OCI-LY3 (cell line): ENCODE measurements around the gene TCERG1L.

Experiments
- H2AFZ ChIP-seq: fragments of 200-600, 300-600 bp; shearing (Covaris generic); 2 replicates; pipeline ENCODE4 v1.6.0; 2014; ENCODE audit warnings: antibody characterized with exemption, low read depth, low read length
- H3K27ac ChIP-seq: fragments of 200-600, 300-600 bp; sonication (generic); 2 replicates; pipeline ENCODE4 v1.5.1; 2014; ENCODE audit warnings: mild to moderate bottlenecking, low read length, moderate library complexity, mixed read lengths
- H3K27me3 ChIP-seq: fragments of 200-600, 300-600 bp; sonication (generic); 2 replicates; pipeline ENCODE4 v1.6.1; 2014; ENCODE audit warnings: low read depth, low read length, mixed read lengths
- H3K36me3 ChIP-seq: fragments of 200-600, 300-600 bp; sonication (generic); replicated peaks from 2 replicates; pipeline ENCODE3; 2014; ENCODE audit warnings: low read depth, low read length, mixed read lengths
- H3K4me1 ChIP-seq: fragments of 300-600, 200-600 bp; sonication (generic); 2 replicates; pipeline ENCODE4 v1.6.1; 2014; ENCODE audit warnings: low read length, mixed read lengths
- H3K4me2 ChIP-seq: fragments of 200-600, 300-600 bp; sonication (generic); 2 replicates; pipeline ENCODE4 v1.6.1; 2014; ENCODE audit warnings: low read length, mixed read lengths
- H3K4me3 ChIP-seq: fragments of 300-600, 200-600 bp; sonication (generic); 2 replicates; pipeline ENCODE4 v1.5.1; 2014; ENCODE audit warnings: antibody characterized with exemption, mild to moderate bottlenecking, low read length, moderate library complexity
- H3K79me2 ChIP-seq: fragments of 300-600, 200-600 bp; shearing (Covaris generic); 2 replicates; pipeline ENCODE4 v1.6.1; 2014; ENCODE audit warnings: mild to moderate bottlenecking, low read length, mixed read lengths
- H3K9ac ChIP-seq: fragments of 300-600, 200-600 bp; shearing (Covaris generic); 2 replicates; pipeline ENCODE4 v1.6.0; 2014; ENCODE audit warnings: mild to moderate bottlenecking, low read length, moderate library complexity
- H3K9me3 ChIP-seq: fragments of 200-600, 300-600 bp; shearing (Covaris generic); 2 replicates; pipeline ENCODE4 v1.6.1; 2014; ENCODE audit warnings: low read length, mixed read lengths; ENCODE audit not compliant: insufficient read depth
- H4K20me1 ChIP-seq: fragments of 200-600, 300-600 bp; sonication (generic); 2 replicates; pipeline ENCODE4 v1.6.1; 2016; ENCODE audit warnings: low read length, mixed read lengths; ENCODE audit not compliant: insufficient read depth
- CTCF ChIP-seq: fragments of 200-600, 300-600 bp; sonication (generic); IDR thresholded peaks from 2 replicates; pipeline ENCODE4 v1.5.1; 2014; ENCODE audit warnings: antibody characterized with exemption, low read length, low read depth
- EZH2phosphoT487 ChIP-seq: fragments of 200-600 bp; shearing (Covaris generic); IDR thresholded peaks from 2 replicates; pipeline ENCODE4 v1.6.1; 2018; ENCODE audit warnings: antibody characterized with exemption, mixed run types, low read depth

TCERG1L gene

GRCh38 chr10:131090761-131091661 is 220.5 kb downstream of the TCERG1L start:
- Histone ChIP-seq H4K20me1 (no peaks in the 10 kb centered on the region), H2AFZ (no peak overlapping the region), H3K79me2 (no peaks in the 10 kb centered on the region), H3K4me1 (no peaks in the 10 kb centered on the region), H3K36me3 (no peaks in the 10 kb centered on the region), H3K4me2 (no peak overlapping the region), H3K9me3 (no peaks in the 10 kb centered on the region), H3K9ac (no peak overlapping the region), H3K27ac (no peak overlapping the region), H3K27me3 (no peaks in the 10 kb centered on the region), H3K4me3 (no peak overlapping the region)
- TF ChIP-seq EZH2phosphoT487: no peak
- no peak for TF ChIP-seq CTCF

GRCh38 chr10:131089861-131090260 is 221.7 kb downstream of the TCERG1L start:
- Histone ChIP-seq H3K27me3 (no peaks in the 10 kb centered on the region), H3K9ac (no peak overlapping the region), H2AFZ (no peak overlapping the region), H3K4me1 (no peaks in the 10 kb centered on the region), H3K36me3 (no peaks in the 10 kb centered on the region), H3K9me3 (no peaks in the 10 kb centered on the region), H3K4me2 (no peak overlapping the region), H4K20me1 (no peaks in the 10 kb centered on the region), H3K27ac (no peak overlapping the region), H3K79me2 (no peaks in the 10 kb centered on the region), H3K4me3 (no peak overlapping the region)
- TF ChIP-seq EZH2phosphoT487 (no peak), CTCF (no peak)

GRCh38 chr10:131089150-131089549 is 222.4 kb downstream of the TCERG1L start:
- Histone ChIP-seq H3K4me3 (no peak overlapping the region), H3K9ac (no peak overlapping the region), H3K9me3 (no peaks in the 10 kb centered on the region), H3K79me2 (no peaks in the 10 kb centered on the region), H2AFZ (no peak overlapping the region), H3K4me1 (no peaks in the 10 kb centered on the region), H3K27me3 (no peaks in the 10 kb centered on the region), H3K36me3 (no peaks in the 10 kb centered on the region), H3K27ac (no peak overlapping the region), H4K20me1 (no peaks in the 10 kb centered on the region), H3K4me2 (no peak overlapping the region)
- TF ChIP-seq CTCF: no peak
- no peak for TF ChIP-seq EZH2phosphoT487

- Histone ChIP-seq H3K27ac (no peak overlapping the region), H3K36me3 (no peaks in the 10 kb centered on the region), H3K9me3 (no peaks in the 10 kb centered on the region), H4K20me1 (no peaks in the 10 kb centered on the region), H3K4me2 (no peak overlapping the region), H3K4me1 (no peaks in the 10 kb centered on the region), H3K4me3 (no peak overlapping the region), H3K9ac (no peak overlapping the region), H3K27me3 (no peaks in the 10 kb centered on the region), H3K79me2 (no peaks in the 10 kb centered on the region), H2AFZ (no peak overlapping the region)
- no peak for TF ChIP-seq CTCF
- no peak for TF ChIP-seq EZH2phosphoT487
These were observed 222.9 kb downstream of the TCERG1L start for GRCh38 chr10:131088619-131089018.
